ENCODE data around the gene SLFN11. TPM values are rescaled to one million over a fixed set of nuclear protein-coding genes. Genes with fewer than 3 reads are reported as not detected.

The SLFN11 gene
- total and polyA plus RNA-seq, 2 of the 8 experiments (the other 6 are each of a cell fraction or from before 2014, with no cell fraction given) = 0.11 to 0.28 TPM

DNA sequence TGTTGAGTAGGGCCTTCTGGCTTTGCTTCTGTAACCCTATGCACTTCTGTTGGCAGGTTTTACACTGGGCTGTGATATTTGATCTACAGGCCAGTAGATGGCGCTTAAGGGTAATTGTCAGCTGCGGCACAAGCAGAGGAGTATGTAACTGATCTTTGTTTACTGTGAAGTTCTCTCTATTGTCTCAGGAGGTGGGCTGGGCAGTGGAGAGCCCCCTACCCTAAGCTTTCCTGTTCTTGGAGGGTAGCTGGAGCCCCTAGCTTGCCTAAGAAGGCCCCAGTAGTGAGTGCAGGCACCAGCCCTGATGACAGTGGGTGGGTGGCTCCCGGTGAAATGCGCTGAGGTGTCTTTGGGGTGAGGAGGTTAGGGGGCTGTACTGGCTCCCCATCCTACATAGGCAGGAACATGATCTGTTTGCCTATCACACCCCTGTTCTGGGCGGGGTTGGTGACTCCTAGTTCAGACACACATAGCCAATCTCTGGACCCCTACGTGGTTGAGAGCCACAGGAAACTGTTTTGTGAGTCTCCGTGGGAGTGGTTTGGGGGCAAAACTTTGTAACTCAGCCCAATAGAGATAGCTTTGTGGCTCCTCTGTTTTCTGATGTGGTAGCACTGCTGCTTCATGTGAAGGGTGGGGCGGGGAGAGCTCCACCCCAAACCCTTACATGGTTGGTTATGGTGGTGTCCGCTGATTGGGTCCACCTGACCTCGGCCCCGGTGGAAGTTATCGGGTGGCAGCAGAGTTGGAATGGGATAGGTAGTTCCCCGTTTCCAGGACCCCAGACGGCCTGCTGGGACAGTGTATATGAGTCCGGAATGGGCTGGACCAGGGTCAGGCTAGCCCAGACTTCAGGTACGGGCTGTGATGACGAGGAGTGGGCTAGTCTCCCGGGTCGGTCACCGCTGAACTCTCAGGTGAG lies 60.4 kb downstream of the SLFN11 start (continued):
- TF ChIP-seq, protein P1, sequence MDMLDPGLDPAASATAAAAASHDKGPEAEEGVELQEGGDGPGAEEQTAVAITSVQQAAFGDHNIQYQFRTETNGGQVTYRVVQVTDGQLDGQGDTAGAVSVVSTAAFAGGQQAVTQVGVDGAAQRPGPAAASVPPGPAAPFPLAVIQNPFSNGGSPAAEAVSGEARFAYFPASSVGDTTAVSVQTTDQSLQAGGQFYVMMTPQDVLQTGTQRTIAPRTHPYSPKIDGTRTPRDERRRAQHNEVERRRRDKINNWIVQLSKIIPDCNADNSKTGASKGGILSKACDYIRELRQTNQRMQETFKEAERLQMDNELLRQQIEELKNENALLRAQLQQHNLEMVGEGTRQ (IDR thresholded peaks at IDR 0.05; ENCODE audit: low read length) = no peak
- TF ChIP-seq PHF8 (conservative IDR thresholded peaks at IDR 0.05; ENCODE audit: low read depth, low read length) = no peak
- TF ChIP-seq ATF2 (IDR thresholded peaks at IDR 0.05; ENCODE audit: low read length) = no peak
- TF ChIP-seq CHD1 (IDR thresholded peaks at IDR 0.05; ENCODE audit: low read depth, low read length) = no peak

All from H1 (cell line).